KOPT-K1 (cell line): ENCODE data around the gene CD82.

ENCODE experiments used
- H3K27ac ChIP-seq: fragments of 200-600 bp; sonication (generic); 2 replicates; pipeline ENCODE4 v1.5.1; 2016; ENCODE audit warnings: antibody characterized with exemption, mild to moderate bottlenecking, low read depth, low read length; ENCODE audit not compliant: poor library complexity, severe bottlenecking
- H3K36me3 ChIP-seq: fragments of 200-600 bp; sonication (generic); 2 replicates; pipeline ENCODE4 v1.5.1; 2017; ENCODE audit warnings: antibody characterized with exemption, mild to moderate bottlenecking, low read length, moderate library complexity; ENCODE audit not compliant: insufficient read depth
- H3K9me3 ChIP-seq: fragments of 200-600 bp; sonication (generic); 2 replicates; pipeline ENCODE4 v1.5.1; 2017; ENCODE audit warnings: antibody characterized with exemption, low read length, mild to moderate bottlenecking; ENCODE audit not compliant: insufficient read depth, poor library complexity, severe bottlenecking

CD82 gene

GRCh38 chr11:44563711-44564110 lies 1.8 kb upstream of the CD82 start:
- no peaks in the 10 kb centered on the region for H3K9me3 ChIP-seq
- H3K27ac ChIP-seq, result peak overlapping the region; percentile 76
- H3K36me3 ChIP-seq, result 0 out of 2 replicates have a peak, but pooled peaks cover 5% of the 10 kb centered on the region

- H3K27ac ChIP-seq, result peak overlapping the region; percentile 76
- H3K9me3 ChIP-seq, result no peaks in the 10 kb centered on the region
- H3K36me3 ChIP-seq, result 0 out of 2 replicates have a peak, but pooled peaks cover 5% of the 10 kb centered on the region
Measured at GRCh38 chr11:44564166-44564565, 1.3 kb upstream of the CD82 start.

GRCh38 chr11:44564670-44565210 lies 723 bp upstream of the CD82 start:
- Histone ChIP-seq H3K9me3 (no peaks in the 10 kb centered on the region), H3K27ac (peak overlapping the region; percentile 76), H3K36me3 (peaks cover 8% of the 10 kb centered on the region)

GRCh38 chr11:44565953-44566949 lies 788 bp downstream of the CD82 start:
- H3K27ac ChIP-seq, result peak overlapping the region; percentile 100
- no peaks in the 10 kb centered on the region for H3K9me3 ChIP-seq
- peaks cover 23% of the 10 kb centered on the region for H3K36me3 ChIP-seq

- no peaks in the 10 kb centered on the region for H3K9me3 ChIP-seq
- H3K36me3 ChIP-seq, result peaks cover 32% of the 10 kb centered on the region
- H3K27ac ChIP-seq, result peak overlapping the region; percentile 100
Measured at GRCh38 chr11:44566952-44567875, 1.8 kb downstream of the CD82 start.

- Histone ChIP-seq H3K9me3 (no peaks in the 10 kb centered on the region), H3K27ac (peak overlapping the region; percentile 100), H3K36me3 (peaks cover 38% of the 10 kb centered on the region)
Measured at GRCh38 chr11:44567876-44568256, 2.4 kb downstream of the CD82 start.

- peaks cover 42% of the 10 kb centered on the region for H3K36me3 ChIP-seq
- H3K27ac ChIP-seq, result peak overlapping the region; percentile 100
- no peaks in the 10 kb centered on the region for H3K9me3 ChIP-seq
Measured at GRCh38 chr11:44568331-44568657, 2.8 kb downstream of the CD82 start.

GRCh38 chr11:44568658-44569473 lies 3.4 kb downstream of the CD82 start:
- Histone ChIP-seq H3K27ac (peak overlapping the region; percentile 100), H3K36me3 (peaks cover 42% of the 10 kb centered on the region), H3K9me3 (no peaks in the 10 kb centered on the region)

- Histone ChIP-seq H3K27ac (peak overlapping the region; percentile 100), H3K36me3 (peaks cover 43% of the 10 kb centered on the region), H3K9me3 (no peaks in the 10 kb centered on the region)
Measured at GRCh38 chr11:44570411-44571155, 5.1 kb downstream of the CD82 start.

- peak overlapping the region; percentile 100 for H3K27ac ChIP-seq
- H3K9me3 ChIP-seq, result no peaks in the 10 kb centered on the region
- peaks cover 55% of the 10 kb centered on the region for H3K36me3 ChIP-seq
Measured at GRCh38 chr11:44571871-44572270, 6.4 kb downstream of the CD82 start.

- Histone ChIP-seq H3K36me3 (peaks cover 57% of the 10 kb centered on the region), H3K27ac (peak overlapping the region; percentile 100), H3K9me3 (no peaks in the 10 kb centered on the region)
Measured at GRCh38 chr11:44572436-44572835, 7.0 kb downstream of the CD82 start.

GRCh38 chr11:44572884-44573283 lies 7.4 kb downstream of the CD82 start:
- Histone ChIP-seq H3K36me3 (peaks cover 61% of the 10 kb centered on the region), H3K27ac (peak overlapping the region; percentile 100), H3K9me3 (no peaks in the 10 kb centered on the region)

- peak overlapping the region; percentile 100 for H3K27ac ChIP-seq
- peaks cover 65% of the 10 kb centered on the region for H3K36me3 ChIP-seq
- no peaks in the 10 kb centered on the region for H3K9me3 ChIP-seq
Measured at GRCh38 chr11:44573333-44573732, 7.9 kb downstream of the CD82 start.
